H9 (cell line): ENCODE data around the gene EDAR. TPM values are rescaled to one million over a fixed set of nuclear protein-coding genes. Genes with fewer than 3 reads are reported as not detected.

Experiments used
- DNase-seq: peaks from one replicate; pipeline ENCODE4 v3.0.0-alpha.2; 2017
- H2AFZ ChIP-seq: one replicate; pipeline ENCODE4 v1.6.1; 2013; ENCODE audit warnings: mild to moderate bottlenecking, low read length, control low read depth, moderate library complexity
- H2AK5ac ChIP-seq: 2 replicates; pipeline ENCODE4 v1.6.1; 2013; ENCODE audit warnings: low read length, control low read depth, mixed read lengths; ENCODE audit not compliant: insufficient read length
- H2BK120ac ChIP-seq: one replicate; pipeline ENCODE4 v1.6.1; 2013; ENCODE audit warnings: low read depth, mild to moderate bottlenecking, low read length, control low read depth, inconsistent platforms; ENCODE audit not compliant: poor library complexity, severe bottlenecking
- H2BK12ac ChIP-seq: 2 replicates; pipeline ENCODE4 v1.6.1; 2013; ENCODE audit warnings: low read length, control low read depth, mixed read lengths, low read depth; ENCODE audit not compliant: insufficient read length
- H2BK15ac ChIP-seq: 2 replicates; pipeline ENCODE4 v1.6.1; 2013; ENCODE audit warnings: low read depth, low read length, control low read depth
- H2BK20ac ChIP-seq: one replicate; pipeline ENCODE4 v1.6.1; 2013; ENCODE audit warnings: low read depth, mild to moderate bottlenecking, low read length, control low read depth, inconsistent platforms; ENCODE audit not compliant: poor library complexity, severe bottlenecking
- H2BK5ac ChIP-seq: 2 replicates; pipeline ENCODE4 v1.6.1; 2013; ENCODE audit warnings: low read length, control low read depth, mixed read lengths; ENCODE audit not compliant: insufficient read length
- H3K14ac ChIP-seq: 2 replicates; pipeline ENCODE4 v1.6.1; 2013; ENCODE audit warnings: low read length, control low read depth; ENCODE audit not compliant: insufficient read depth
- H3K18ac ChIP-seq: 2 replicates; pipeline ENCODE4 v1.6.1; 2013; ENCODE audit warnings: low read depth, mild to moderate bottlenecking, mixed read lengths, low read length, control low read depth; ENCODE audit not compliant: insufficient read length
- H3K23ac ChIP-seq: 2 replicates; pipeline ENCODE4 v1.6.1; 2013; ENCODE audit warnings: low read length, control low read depth, mixed read lengths, low read depth; ENCODE audit not compliant: insufficient read length
- H3K23me2 ChIP-seq: 2 replicates; pipeline ENCODE4 v1.6.1; 2013; ENCODE audit warnings: low read depth, mild to moderate bottlenecking, mixed read lengths, low read length, control low read depth; ENCODE audit not compliant: insufficient read length, poor library complexity, severe bottlenecking
- H3K27ac ChIP-seq: 2 replicates; pipeline ENCODE4 v1.5.1; 2013; ENCODE audit warnings: low read length, control low read depth, mixed read lengths, low read depth; ENCODE audit not compliant: insufficient read length
- H3K27me3 ChIP-seq: 2 replicates; pipeline ENCODE4 v1.6.1; 2013; ENCODE audit warnings: low read length, control low read depth, inconsistent platforms; ENCODE audit not compliant: insufficient read depth
- H3K4ac ChIP-seq: 2 replicates; pipeline ENCODE4 v1.6.1; 2013; ENCODE audit warnings: low read depth, mild to moderate bottlenecking, control low read depth, inconsistent platforms, low read length, moderate library complexity
- H3K4me1 ChIP-seq: 2 replicates; pipeline ENCODE4 v1.6.1; 2013; ENCODE audit warnings: low read length, control low read depth, inconsistent platforms; ENCODE audit not compliant: insufficient read depth
- H3K4me2 ChIP-seq: 2 replicates; pipeline ENCODE4 v1.6.1; 2013; ENCODE audit warnings: low read length, control low read depth, mixed read lengths; ENCODE audit not compliant: insufficient read length, insufficient read depth
- H3K56ac ChIP-seq: 2 replicates; pipeline ENCODE4 v1.6.1; 2013; ENCODE audit warnings: low read depth, mild to moderate bottlenecking, mixed read lengths, low read length, control low read depth; ENCODE audit not compliant: insufficient read length
- H3K79me1 ChIP-seq: 2 replicates; pipeline ENCODE4 v1.6.1; 2013; ENCODE audit warnings: low read depth, mild to moderate bottlenecking, moderate library complexity, low read length, control low read depth, inconsistent platforms; ENCODE audit not compliant: insufficient read depth, poor library complexity, severe bottlenecking
- H3K79me2 ChIP-seq: 2 replicates; pipeline ENCODE4 v1.6.1; 2013; ENCODE audit warnings: low read length, control low read depth, inconsistent platforms; ENCODE audit not compliant: insufficient read depth
- H3K9ac ChIP-seq: 2 replicates; pipeline ENCODE4 v1.6.1; 2013; ENCODE audit warnings: low read length, control low read depth, mixed read lengths; ENCODE audit not compliant: insufficient read length; ENCODE audit errors: extremely low read depth
- H3K9me3 ChIP-seq: one replicate; pipeline ENCODE4 v1.6.1; 2013; ENCODE audit warnings: low read depth, low read length, inconsistent platforms; ENCODE audit not compliant: control insufficient read depth
- H3T11ph ChIP-seq: one replicate; pipeline ENCODE4 v1.6.1; 2013; ENCODE audit warnings: mild to moderate bottlenecking, low read length, control low read depth, inconsistent platforms
- H4K20me1 ChIP-seq: one replicate; pipeline ENCODE4 v1.6.1; 2013; ENCODE audit not compliant: control insufficient read depth, insufficient read length, insufficient read depth
- H4K5ac ChIP-seq: 2 replicates; pipeline ENCODE4 v1.6.1; 2013; ENCODE audit warnings: low read depth, mild to moderate bottlenecking, mixed read lengths, low read length, control low read depth; ENCODE audit not compliant: insufficient read length
- H4K8ac ChIP-seq: replicated peaks from 2 replicates; pipeline ENCODE4 v1.6.1; 2013; ENCODE audit warnings: low read length, control low read depth, mixed read lengths, low read depth; ENCODE audit not compliant: insufficient read length
- H4K91ac ChIP-seq: 2 replicates; pipeline ENCODE4 v1.6.1; 2013; ENCODE audit warnings: low read depth, mild to moderate bottlenecking, moderate library complexity, mixed read lengths, low read length, control low read depth; ENCODE audit not compliant: insufficient read length
- H3K27ac Mint-ChIP-seq, 3 experiments: 2 replicates in 2 of 3; 3 replicates in 1 of 3; pipeline ENCODE4 v1.8.0; 2020 to 2021; ENCODE audit warnings: mixed read lengths in 3 of 3, mild to moderate bottlenecking in 1 of 3, moderate library complexity in 1 of 3
- H3K27me3 Mint-ChIP-seq: 2 replicates; pipeline ENCODE4 v1.8.0; 2021; ENCODE audit warnings: low read depth, mild to moderate bottlenecking, moderate library complexity, mixed read lengths
- H3K36me3 Mint-ChIP-seq, 3 experiments: 2 replicates in 2 of 3; 3 replicates in 1 of 3; pipeline ENCODE4 v1.8.0; 2020 to 2021; ENCODE audit warnings: low read depth in 3 of 3, mixed read lengths in 3 of 3; ENCODE audit not compliant: insufficient read depth in 1 of 3
- H3K4me1 Mint-ChIP-seq, 2 experiments: 2 replicates each; pipeline ENCODE4 v1.8.0; 2020; ENCODE audit warnings: mixed read lengths in 2 of 2
- H3K4me3 Mint-ChIP-seq, 2 experiments: 2 replicates in 1 of 2; 3 replicates in 1 of 2; pipeline ENCODE4 v1.8.0; 2020 to 2021; ENCODE audit warnings: mild to moderate bottlenecking in 2 of 2, mixed read lengths in 2 of 2, moderate library complexity in 1 of 2
- H3K9me3 Mint-ChIP-seq, 2 experiments: 2 replicates in 1 of 2; 3 replicates in 1 of 2; pipeline ENCODE4 v1.8.0; 2020; ENCODE audit warnings: mild to moderate bottlenecking in 2 of 2, mixed read lengths in 2 of 2, moderate library complexity in 1 of 2
- WGBS: extraction: QIAGEN DNeasy Blood & Tissue Kit; methylation state at CpG from one replicate; pipeline ENCODE4 v1.1.7; 2013; ENCODE audit warnings: missing lambda C conversion rate, low lambda C conversion rate, mixed read lengths; ENCODE audit not compliant: insufficient read length; ENCODE audit errors: extremely low coverage; 5-methylcytosine and 5-hydroxymethylcytosine counted together
- total RNA-seq: library from RNA; stranded (reverse); gene quantifications from 2 replicates; pipeline ENCODE4 v1.2.1, GENCODE V29; 2021
- TF ChIP-seq, protein P1 (sequence below): fragments of 200-600 bp; sonication (generic); conservative IDR thresholded peaks from 3 replicates; pipeline ENCODE4 v1.8.0; 2021; ENCODE audit warnings: antibody characterized with exemption, mild to moderate bottlenecking

EDAR gene
- total RNA-seq, 1 experiment from 2014 or later = not detected

DNA sequence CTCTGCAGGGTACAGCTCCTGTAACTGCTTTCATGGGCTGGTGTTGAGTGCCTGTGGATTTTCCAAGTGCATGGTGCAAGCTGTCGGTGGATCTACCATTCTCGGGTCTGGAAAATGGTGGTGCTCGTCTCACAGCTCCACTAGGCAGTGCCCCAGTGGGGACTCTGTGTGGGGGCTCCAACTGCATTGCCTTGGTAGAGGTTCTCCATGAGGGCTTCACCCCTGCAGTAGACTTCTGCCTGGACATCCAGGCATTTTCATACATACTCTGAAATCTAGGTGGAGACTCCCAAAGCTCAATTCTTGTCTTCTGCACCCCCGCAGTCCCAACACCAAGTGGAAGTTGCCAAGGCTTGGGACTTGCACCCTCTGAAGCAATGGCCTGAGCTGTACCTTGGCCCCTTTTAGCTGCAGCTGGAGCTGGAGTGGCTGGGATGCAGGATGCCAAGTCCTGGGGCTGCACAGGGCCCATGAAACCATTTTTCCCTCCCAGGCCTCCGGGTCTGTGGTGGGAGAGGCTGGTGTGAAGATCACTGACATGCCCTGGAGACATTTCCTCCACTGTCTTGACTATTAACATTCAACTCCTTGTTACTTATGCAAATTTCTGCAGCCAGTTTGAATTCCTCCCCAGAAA, 41.6 kb downstream of the EDAR start:
- DNase-seq = no peak
- Histone ChIP-seq H3K14ac (no peak overlapping the region), H3K27me3 (no peaks in the 10 kb centered on the region), H3K18ac (no peak overlapping the region), H2BK15ac (no peak overlapping the region), H3K56ac (no peak overlapping the region), H3K23me2 (no peaks in the 10 kb centered on the region), H2AFZ (no peak overlapping the region), H3K27ac (no peak overlapping the region), H4K20me1 (no peaks in the 10 kb centered on the region), H4K91ac (no peak overlapping the region), H3K4ac (no peak overlapping the region), H3K23ac (no peak overlapping the region), H2BK5ac (no peak overlapping the region), H4K5ac (no peak overlapping the region), H2AK5ac (no peak overlapping the region), H3K9me3 (no peaks in the 10 kb centered on the region), H2BK20ac (no peak overlapping the region), H3K4me1 (no peaks in the 10 kb centered on the region), H3T11ph (no peak overlapping the region), H3K9ac (no peak overlapping the region), H3K4me2 (no peak overlapping the region), H2BK120ac (no peak overlapping the region), H3K79me2 (no peaks in the 10 kb centered on the region), H2BK12ac (no peak overlapping the region), H4K8ac (no peak overlapping the region), H3K79me1 (no peaks in the 10 kb centered on the region)
- no peak overlapping the region for H3K4me3 Mint-ChIP-seq
- TF ChIP-seq, protein P1, sequence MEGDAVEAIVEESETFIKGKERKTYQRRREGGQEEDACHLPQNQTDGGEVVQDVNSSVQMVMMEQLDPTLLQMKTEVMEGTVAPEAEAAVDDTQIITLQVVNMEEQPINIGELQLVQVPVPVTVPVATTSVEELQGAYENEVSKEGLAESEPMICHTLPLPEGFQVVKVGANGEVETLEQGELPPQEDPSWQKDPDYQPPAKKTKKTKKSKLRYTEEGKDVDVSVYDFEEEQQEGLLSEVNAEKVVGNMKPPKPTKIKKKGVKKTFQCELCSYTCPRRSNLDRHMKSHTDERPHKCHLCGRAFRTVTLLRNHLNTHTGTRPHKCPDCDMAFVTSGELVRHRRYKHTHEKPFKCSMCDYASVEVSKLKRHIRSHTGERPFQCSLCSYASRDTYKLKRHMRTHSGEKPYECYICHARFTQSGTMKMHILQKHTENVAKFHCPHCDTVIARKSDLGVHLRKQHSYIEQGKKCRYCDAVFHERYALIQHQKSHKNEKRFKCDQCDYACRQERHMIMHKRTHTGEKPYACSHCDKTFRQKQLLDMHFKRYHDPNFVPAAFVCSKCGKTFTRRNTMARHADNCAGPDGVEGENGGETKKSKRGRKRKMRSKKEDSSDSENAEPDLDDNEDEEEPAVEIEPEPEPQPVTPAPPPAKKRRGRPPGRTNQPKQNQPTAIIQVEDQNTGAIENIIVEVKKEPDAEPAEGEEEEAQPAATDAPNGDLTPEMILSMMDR = no peak
- WGBS = no CpG with 5 or more reads among the region's 5 CpGs
- H3K36me3 Mint-ChIP-seq = peaks cover 6 to 17% (median 9%) of the 10 kb centered on the region in 3 experiments
- H3K9me3 Mint-ChIP-seq = peaks cover 30 to 38% of the 10 kb centered on the region in 2 experiments
- H3K27me3 Mint-ChIP-seq = peaks cover 6% of the 10 kb centered on the region
- H3K27ac Mint-ChIP-seq = no peak overlapping the region
- no peaks in the 10 kb centered on the region for H3K4me1 Mint-ChIP-seq
